Measurements from ENCODE around the gene KCNQ1. TPM values are rescaled to one million over a fixed set of nuclear protein-coding genes. Genes with fewer than 3 reads are reported as not detected.

The KCNQ1 gene
- total RNA-seq, 4 donors from 2014 or later = 0.81 to 2.2 (median 1.6) TPM

- 78 to 90% methylated on average over 14 to 17 of the region's 19 CpGs for WGBS, 2 donors
- no peak for TF ChIP-seq POLR2A (IDR thresholded peaks at IDR 0.05)
- TF ChIP-seq, protein P1, sequence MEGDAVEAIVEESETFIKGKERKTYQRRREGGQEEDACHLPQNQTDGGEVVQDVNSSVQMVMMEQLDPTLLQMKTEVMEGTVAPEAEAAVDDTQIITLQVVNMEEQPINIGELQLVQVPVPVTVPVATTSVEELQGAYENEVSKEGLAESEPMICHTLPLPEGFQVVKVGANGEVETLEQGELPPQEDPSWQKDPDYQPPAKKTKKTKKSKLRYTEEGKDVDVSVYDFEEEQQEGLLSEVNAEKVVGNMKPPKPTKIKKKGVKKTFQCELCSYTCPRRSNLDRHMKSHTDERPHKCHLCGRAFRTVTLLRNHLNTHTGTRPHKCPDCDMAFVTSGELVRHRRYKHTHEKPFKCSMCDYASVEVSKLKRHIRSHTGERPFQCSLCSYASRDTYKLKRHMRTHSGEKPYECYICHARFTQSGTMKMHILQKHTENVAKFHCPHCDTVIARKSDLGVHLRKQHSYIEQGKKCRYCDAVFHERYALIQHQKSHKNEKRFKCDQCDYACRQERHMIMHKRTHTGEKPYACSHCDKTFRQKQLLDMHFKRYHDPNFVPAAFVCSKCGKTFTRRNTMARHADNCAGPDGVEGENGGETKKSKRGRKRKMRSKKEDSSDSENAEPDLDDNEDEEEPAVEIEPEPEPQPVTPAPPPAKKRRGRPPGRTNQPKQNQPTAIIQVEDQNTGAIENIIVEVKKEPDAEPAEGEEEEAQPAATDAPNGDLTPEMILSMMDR (IDR thresholded peaks at IDR 0.05) = no peak
- H3K4me3 ChIP-seq (ENCODE audit: low read depth, poor library complexity, severe bottlenecking) = no peak overlapping the region
- DNase-seq (ENCODE audit: low spot score in 2 of 2) = no peak
- intact Hi-C loops (cut with DNase I; ENCODE audit: low total_unique reads) = no loop called here
Observed at GRCh38 chr11:2881076-2881980, 436.5 kb downstream of the KCNQ1 start.

- WGBS, 2 donors = 62 to 69% methylated on average over 12 of the region's 12 CpGs
Observed at GRCh38 chr11:2881981-2882375, 437.2 kb downstream of the KCNQ1 start.

DNA sequence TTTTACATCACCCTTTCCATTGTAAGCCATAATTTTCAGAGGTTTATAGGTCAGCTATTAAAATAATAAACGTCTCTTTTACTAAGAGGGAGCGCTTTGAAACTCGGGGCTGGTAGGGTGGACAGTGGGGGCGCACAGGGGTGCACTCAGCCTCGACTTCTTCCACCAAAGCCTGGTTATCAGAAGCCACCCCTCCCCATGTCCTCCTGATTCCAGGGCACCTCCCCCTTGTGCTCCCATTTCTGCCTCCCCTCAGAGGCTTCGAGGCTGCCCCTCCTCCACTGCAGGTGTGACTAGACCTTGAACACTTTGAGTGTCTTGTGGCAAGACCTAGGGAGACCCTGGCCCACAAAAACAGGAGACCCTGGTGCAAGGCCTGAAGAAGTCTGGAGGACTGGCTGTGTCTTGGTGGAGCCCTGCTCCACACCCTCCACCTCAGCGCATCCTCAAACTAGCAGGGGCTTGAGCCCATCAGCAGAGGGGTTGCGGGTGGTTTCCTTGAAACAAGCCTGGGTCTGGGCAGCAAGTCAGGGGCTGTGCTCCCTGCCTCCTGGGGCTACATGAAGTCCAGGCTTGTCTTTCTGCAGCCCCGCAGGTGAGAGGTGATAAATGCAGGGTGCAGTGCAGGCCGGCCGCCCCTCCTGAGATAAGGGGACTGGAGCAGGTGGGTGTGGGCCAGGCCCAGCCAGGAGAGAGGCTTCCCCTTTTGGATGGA is 437.7 kb downstream of the KCNQ1 start:
- intact Hi-C loops (cut with DNase I; ENCODE audit: low total_unique reads) = no loop called here
- 76 to 78% methylated on average over 11 of the region's 11 CpGs for WGBS, 2 donors

More at GRCh38 chr11:2881981-2882375, 437.2 kb downstream of the KCNQ1 start:
- DNase-seq (ENCODE audit: low spot score in 2 of 2) = no peak
- no peak overlapping the region for H3K4me3 ChIP-seq (ENCODE audit: low read depth, poor library complexity, severe bottlenecking)
- intact Hi-C loops (cut with DNase I; ENCODE audit: low total_unique reads) = no loop called here
- TF ChIP-seq, protein P1 (IDR thresholded peaks at IDR 0.05) = no peak
- no peak for TF ChIP-seq POLR2A (IDR thresholded peaks at IDR 0.05)

GRCh38 chr11:2883640-2883978 is 438.8 kb downstream of the KCNQ1 start:
- TF ChIP-seq POLR2A (IDR thresholded peaks at IDR 0.05) = no peak
- TF ChIP-seq, protein P1 (IDR thresholded peaks at IDR 0.05) = no peak
- no peak for DNase-seq (ENCODE audit: low spot score in 2 of 2)
- 3 to 7% methylated on average over 15 to 24 of the region's 24 CpGs for WGBS, 2 donors
- intact Hi-C loops (cut with DNase I; ENCODE audit: low total_unique reads) = no loop called here
- H3K4me3 ChIP-seq (ENCODE audit: low read depth, poor library complexity, severe bottlenecking) = peak overlapping the region; percentile 55

More for the DNA sequence above, 437.7 kb downstream of the KCNQ1 start:
- no peak for TF ChIP-seq POLR2A (IDR thresholded peaks at IDR 0.05)
- TF ChIP-seq, protein P1 (IDR thresholded peaks at IDR 0.05) = no peak
- no peak for DNase-seq (ENCODE audit: low spot score in 2 of 2)
- no peak overlapping the region for H3K4me3 ChIP-seq (ENCODE audit: low read depth, poor library complexity, severe bottlenecking)

DNA sequence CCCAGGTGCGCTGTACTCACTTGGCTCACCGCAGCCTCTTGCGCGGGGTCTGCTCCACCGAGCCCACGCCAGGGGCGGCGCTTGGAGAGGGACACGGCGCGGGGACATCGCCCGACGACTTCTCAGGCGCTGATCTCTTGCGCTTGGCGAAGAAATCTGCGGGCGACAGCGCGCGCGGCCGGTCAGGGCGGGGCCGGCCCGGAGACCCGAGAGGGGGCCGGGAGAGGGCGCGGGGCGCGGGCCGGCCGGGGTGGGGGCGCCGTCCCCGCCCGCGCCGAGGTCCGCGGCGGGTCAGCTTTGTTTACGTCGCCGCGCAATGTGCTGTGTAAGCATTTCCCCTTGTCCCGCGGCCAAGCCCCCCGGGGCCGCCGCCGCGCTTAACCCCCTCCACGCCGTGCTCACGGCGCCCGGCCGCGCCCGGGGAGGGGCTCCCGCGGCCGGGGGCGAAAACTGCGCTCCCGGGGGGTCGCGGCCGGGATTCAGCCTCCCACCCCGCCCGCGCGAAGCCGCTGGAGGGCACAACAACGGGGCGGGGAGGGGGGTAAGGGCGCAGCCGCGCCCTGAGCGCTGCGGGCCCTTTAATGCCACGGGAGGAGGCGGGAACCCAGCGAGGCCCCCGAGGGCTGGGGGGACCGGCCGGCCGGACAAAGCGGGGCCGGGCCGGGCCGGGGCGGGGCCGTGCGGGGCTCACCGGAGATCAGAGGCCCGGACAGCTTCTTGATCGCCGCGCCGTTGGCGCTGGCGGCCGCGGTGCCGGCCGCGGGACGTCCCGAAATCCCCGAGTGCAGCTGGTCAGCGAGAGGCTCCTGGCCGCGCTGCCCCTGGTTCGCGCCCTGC is 439.4 kb downstream of the KCNQ1 start:
- DNase-seq (ENCODE audit: low spot score in 2 of 2) = no peak
- intact Hi-C loops (cut with DNase I; ENCODE audit: low total_unique reads) = no loop called here
- TF ChIP-seq, protein P1 (IDR thresholded peaks at IDR 0.05) = no peak
- 2 to 4% methylated on average over 39 to 73 of the region's 119 CpGs for WGBS, 2 donors
- peak overlapping the region; percentile 55 for H3K4me3 ChIP-seq (ENCODE audit: low read depth, poor library complexity, severe bottlenecking)

Data from lower leg skin (tissue), 4 donors.